Activated CD8-positive, alpha-beta memory T cell treated with anti-CD3 and anti-CD28 coated beads for 36 hours (primary cell): ENCODE data around the gene SPP2. TPM values are rescaled to one million over a fixed set of nuclear protein-coding genes. Genes with fewer than 3 reads are reported as not detected.

Experiments
- CTCF ChIA-PET: fragments of 350-600 bp; sonication (Branson Sonifier 250); formaldehyde crosslinking; loops from one replicate; lab custom pipeline; 2021; ENCODE audit warnings: antibody characterized with exemption; lab: Charles Lee
- POLR2A ChIA-PET: fragments of 350-600 bp; sonication (Branson Sonifier 250); formaldehyde crosslinking; loops from one replicate; lab custom pipeline; 2021; ENCODE audit warnings: antibody characterized with exemption; lab: Charles Lee
- total RNA-seq, 2 experiments: library from RNA; stranded (reverse); gene quantifications; one replicate each; pipeline ENCODE4 v1.2.3, GENCODE V29; 2021

The SPP2 gene
- total RNA-seq, 2 experiments from 2014 or later, result not detected

- ChIA-PET CTCF (no interaction called here), POLR2A (no interaction called here)
Measured at GRCh38 chr2:234032279-234032856, 18.1 kb upstream of the SPP2 start.

GRCh38 chr2:234033174-234033573 is 17.3 kb upstream of the SPP2 start:
- ChIA-PET CTCF (no interaction called here), POLR2A (interaction anchor here (0.6 kb wide), 1 partner anchor 1224 kb away, joined by 3 read pairs; no protein-coding TSS in a partner anchor)

DNA sequence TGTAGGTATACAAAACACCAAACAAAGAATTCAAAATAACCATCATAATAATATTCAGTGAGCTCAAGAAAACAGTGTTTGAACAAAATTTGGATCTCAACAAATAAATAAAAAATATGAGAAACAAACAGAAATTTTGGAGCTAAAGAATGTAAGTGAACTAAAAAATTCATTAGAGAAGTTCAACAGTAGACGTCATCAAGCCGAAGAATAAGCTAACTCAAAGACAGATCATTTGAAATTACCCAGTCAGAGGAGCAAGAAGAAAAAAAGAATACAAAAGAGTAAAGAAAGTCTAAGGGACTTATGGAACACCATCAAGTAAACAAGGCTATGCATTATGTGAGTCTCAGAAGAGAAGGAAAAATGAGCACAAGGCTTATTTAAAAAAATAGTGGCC is 16.6 kb upstream of the SPP2 start:
- CTCF ChIA-PET, result no interaction called here
- POLR2A ChIA-PET, result interaction anchor here (0.6 kb wide), 1 partner anchor 1224 kb away, joined by 3 read pairs; no protein-coding TSS in a partner anchor

DNA sequence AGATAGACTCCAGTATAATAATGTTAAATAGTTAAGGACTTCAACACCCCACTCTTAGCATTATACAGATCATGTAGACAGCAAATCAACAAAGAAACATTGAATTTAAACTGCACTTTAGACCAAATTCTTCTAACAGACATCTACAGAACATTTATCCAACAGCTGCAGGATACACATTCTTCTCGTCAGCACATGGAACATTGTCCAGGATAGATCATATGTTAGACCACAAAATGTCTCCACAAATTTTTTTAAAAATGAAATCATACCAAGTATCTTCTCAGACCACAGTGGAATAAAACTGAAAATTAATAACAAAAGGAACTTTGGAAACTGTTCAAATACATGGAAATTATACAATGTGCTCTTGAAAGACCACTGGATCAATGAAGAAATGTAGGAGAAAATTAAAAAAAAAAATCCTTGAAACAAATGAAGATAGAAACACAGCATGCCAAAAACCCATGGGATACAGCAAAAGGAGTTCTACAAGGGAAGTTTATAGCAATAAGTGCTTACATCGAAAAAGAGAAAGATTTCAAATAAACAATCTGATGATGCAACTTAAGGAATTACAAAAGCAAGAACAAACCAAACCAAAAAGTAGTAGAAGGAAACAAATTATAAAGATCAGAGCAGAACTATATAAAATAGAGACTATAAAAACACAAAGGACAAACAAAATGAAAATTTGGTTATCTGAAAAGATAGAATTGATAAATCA is 12.3 kb upstream of the SPP2 start:
- POLR2A ChIA-PET, result no interaction called here
- CTCF ChIA-PET, result no interaction called here

- CTCF ChIA-PET, result no interaction called here
- POLR2A ChIA-PET, result no interaction called here
Measured at GRCh38 chr2:234044157-234044556, 6.3 kb upstream of the SPP2 start.

DNA sequence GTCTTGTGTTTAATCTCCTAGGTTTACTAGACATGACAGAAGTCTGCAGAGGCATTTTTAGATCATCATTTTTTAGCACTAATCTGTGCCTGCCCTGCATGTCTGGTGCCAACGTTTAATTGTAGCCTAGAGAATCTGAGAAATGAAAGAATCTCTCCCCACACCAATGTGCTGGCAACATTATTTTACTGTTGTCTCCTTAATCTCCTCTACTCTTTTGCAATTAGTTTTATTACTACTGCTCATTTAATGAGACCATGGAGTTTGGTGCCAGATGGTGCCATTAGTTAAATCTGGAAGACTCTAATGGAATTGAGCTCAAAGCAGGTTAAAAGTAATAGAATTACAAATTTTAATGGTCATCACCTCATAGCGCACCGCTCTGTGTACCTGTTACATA is 4.0 kb upstream of the SPP2 start:
- POLR2A ChIA-PET, result no interaction called here
- CTCF ChIA-PET, result no interaction called here

DNA sequence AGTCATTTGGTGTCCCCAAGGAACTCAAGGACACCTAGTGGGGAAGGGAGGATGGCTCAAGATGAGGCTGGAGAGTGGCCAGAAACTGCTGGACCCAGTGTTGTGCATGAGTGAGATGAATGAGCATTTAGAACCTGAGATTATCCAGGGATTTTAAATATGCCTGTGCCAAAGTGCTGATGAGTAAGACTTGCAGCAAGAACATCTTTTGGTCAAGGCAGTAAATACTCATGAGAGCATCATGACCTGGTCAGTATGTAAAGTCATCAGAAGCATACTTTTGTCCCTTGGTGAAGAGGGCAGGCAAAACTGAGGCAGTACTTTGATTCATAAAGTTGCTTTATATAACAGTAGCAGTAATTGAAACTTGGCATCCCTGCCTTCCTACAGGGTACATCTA is 3.1 kb upstream of the SPP2 start:
- ChIA-PET CTCF (no interaction called here), POLR2A (no interaction called here)

- ChIA-PET CTCF (interaction anchor here (0.6 kb wide), 1 partner anchor 478 kb away, joined by 3 read pairs; no protein-coding TSS in a partner anchor), POLR2A (no interaction called here)
Measured at GRCh38 chr2:234048049-234048448, 2.5 kb upstream of the SPP2 start.

- ChIA-PET CTCF (no interaction called here), POLR2A (no interaction called here)
Measured at GRCh38 chr2:234051374-234052070, 1.0 kb downstream of the SPP2 start.

GRCh38 chr2:234058881-234059280 is 8.4 kb downstream of the SPP2 start:
- ChIA-PET POLR2A (no interaction called here), CTCF (interaction anchor here (1.4 kb wide), 1 partner anchor 28 kb away, joined by 3 read pairs; no protein-coding TSS in a partner anchor)

DNA sequence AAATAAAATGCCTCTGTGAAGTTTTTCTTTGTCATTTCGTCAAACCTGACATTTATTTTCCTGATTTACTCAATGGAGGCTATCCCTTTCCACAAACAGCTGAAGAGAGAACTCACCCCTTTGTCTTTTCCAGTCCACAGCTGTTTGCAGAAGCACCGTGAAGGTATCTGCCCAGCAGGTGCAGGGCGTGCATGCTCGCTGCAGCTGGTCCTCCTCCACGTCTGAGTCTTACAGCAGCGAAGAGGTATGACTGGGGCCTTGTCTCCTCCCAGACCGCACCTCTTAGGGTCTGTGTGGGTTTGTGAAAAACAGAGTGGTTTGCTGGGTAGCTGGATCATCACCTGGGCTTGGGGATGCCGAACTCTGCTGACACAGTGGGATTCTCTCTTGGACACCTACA is 9.7 kb downstream of the SPP2 start:
- ChIA-PET CTCF (interaction anchor here (1.4 kb wide), 1 partner anchor 29 kb away, joined by 3 read pairs; no protein-coding TSS in a partner anchor), POLR2A (no interaction called here)

- ChIA-PET POLR2A (no interaction called here), CTCF (no interaction called here)
Measured at GRCh38 chr2:234061624-234062257, 11.2 kb downstream of the SPP2 start.

GRCh38 chr2:234066587-234066986 is 16.1 kb downstream of the SPP2 start:
- POLR2A ChIA-PET, result no interaction called here

DNA sequence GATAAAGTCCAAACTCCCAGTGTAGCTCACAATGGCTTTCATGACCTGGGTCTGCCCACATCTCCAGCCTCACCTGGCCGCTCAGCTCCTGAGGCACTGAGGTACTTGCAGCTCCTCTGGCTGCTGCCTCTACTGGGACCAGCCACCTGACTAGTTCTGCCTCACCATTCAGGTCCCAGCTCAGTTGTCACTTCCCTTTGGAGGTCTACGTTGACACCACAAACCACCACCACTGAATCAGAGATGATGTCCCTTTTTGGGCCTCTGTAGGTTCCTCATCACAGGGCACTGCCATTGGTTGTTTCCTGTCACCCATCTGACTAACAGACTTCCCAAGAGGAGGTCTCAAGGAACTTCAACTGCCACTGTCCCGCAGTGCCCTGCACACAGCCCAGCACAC is 21.2 kb downstream of the SPP2 start:
- POLR2A ChIA-PET, result no interaction called here

More at GRCh38 chr2:234066587-234066986, 16.1 kb downstream of the SPP2 start:
- CTCF ChIA-PET, result no interaction called here

GRCh38 chr2:234072454-234072853 is 22.0 kb downstream of the SPP2 start:
- ChIA-PET CTCF (no interaction called here), POLR2A (no interaction called here)

More for the DNA sequence above, 21.2 kb downstream of the SPP2 start:
- CTCF ChIA-PET, result no interaction called here

DNA sequence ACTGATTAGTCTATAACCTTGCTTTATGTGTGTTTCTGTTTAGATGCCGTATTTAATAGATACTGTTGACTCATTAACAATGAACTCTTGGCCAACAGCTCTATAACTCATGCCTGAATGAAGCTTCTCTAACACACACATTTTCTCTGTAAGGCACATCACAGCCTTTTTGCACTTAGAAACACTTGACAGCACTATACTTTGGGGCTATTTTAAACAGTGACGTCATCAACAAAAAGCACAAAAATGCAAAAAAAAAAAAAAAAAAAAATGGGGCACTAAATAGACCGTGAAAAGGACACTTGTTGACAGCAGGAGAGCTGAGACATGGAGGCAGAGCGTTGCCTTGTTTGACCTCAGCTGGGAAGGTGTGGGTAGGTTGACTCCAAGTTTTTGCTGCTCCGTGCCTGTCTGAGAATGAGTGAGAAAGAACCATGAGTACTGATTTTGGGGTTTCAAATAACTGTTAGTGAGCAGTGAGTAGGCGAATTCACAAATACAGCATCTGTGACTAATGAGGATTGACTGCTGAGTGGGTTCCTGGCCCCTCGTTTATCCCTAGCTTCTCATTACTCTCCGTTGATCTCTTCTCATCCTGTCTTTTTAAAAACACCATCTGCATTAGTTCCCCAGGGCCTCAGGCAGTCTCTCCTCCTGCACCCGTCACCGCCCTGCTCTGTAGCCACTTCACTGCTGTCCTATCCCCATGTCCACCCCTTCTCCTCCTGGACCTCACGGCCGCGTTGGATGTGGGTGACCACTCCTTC is 24.4 kb downstream of the SPP2 start:
- ChIA-PET POLR2A (no interaction called here), CTCF (interaction anchor here (0.6 kb wide), 1 partner anchor 63 kb away, joined by 5 read pairs; no protein-coding TSS in a partner anchor)

GRCh38 chr2:234075518-234075915 is 25.0 kb downstream of the SPP2 start:
- ChIA-PET CTCF (no interaction called here), POLR2A (no interaction called here)

DNA sequence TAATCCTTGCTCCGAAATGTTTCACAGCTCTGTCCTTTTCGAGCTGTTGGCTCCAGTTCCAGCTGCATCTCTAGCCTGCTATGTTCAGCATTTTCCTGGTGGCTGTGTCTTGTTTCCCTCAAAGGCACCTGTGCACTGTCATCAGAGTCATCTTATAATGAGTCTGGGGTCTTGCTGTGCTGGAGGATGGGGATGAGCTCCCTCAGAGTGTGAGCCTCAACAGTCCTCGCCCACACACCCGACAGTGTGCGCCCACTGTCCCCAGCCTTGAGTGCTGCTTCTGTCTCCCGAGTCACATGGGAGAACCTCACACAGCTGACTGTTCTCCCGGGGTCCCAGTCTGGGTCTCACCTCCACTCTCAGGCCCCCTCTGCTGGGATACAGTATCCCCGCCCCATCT is 25.4 kb downstream of the SPP2 start:
- ChIA-PET POLR2A (no interaction called here), CTCF (no interaction called here)

GRCh38 chr2:234076451-234076850 is 25.9 kb downstream of the SPP2 start:
- ChIA-PET CTCF (interaction anchor here (1.0 to 1.3 kb wide), 2 partner anchors 59 to 473 kb away, joined by 3 read pairs; no protein-coding TSS in a partner anchor), POLR2A (no interaction called here)
